HG03175 (cell line): ENCODE data around the gene TCFL5.
A peak's percentile ranks its signal among the peaks of the same experiment; 100 is the strongest.
"Not testable (repeated sequence)": the region's sequence is repeated elsewhere in the genome, so short reads cannot be mapped to it uniquely, and the experiment has no call there.

Experiments
- ATAC-seq: cut with Tn5 transposase; IDR thresholded peaks from one replicate; pipeline ENCODE4 v1.9.1; 2021; ENCODE audit warnings: mild to moderate bottlenecking, moderate library complexity; ENCODE audit not compliant: unreplicated experiment

Gene TCFL5

DNA sequence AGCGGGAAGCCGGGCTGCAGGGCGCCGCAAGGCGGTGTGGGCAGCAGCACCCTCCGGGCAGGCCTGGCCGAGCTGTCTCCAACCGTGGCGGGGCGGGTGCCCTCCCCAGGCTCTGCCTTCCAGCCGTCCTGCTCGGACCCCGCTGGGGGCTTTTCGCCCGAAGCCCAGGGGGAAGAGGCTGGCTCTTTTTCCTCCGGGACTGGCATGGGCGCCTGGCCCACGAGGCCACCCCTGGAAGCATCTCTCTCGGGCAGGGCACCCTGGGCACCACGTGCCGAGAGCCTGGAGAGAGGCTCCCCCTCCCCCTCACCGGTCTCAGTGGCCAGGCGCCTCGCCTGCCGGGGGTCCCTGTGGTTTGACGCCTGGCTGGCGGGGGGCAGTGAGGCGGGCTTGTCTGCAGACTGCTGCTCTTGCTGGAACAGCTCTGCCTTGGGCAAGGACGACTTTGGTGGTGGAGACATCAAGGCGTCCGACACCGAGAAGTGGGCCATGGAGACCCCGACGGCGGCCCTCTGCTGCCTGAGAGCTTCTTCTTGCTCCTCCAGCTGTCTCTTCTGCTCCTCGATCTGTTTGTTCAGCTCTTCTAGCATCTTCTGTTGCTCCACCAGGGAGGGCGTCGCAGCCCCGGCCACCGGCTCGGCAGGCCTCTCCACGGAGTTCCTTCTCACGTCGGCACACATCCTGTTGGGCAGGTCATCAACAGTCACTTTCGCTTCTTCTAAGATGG is 19.5 kb upstream of the TCFL5 start:
- no peak for ATAC-seq

DNA sequence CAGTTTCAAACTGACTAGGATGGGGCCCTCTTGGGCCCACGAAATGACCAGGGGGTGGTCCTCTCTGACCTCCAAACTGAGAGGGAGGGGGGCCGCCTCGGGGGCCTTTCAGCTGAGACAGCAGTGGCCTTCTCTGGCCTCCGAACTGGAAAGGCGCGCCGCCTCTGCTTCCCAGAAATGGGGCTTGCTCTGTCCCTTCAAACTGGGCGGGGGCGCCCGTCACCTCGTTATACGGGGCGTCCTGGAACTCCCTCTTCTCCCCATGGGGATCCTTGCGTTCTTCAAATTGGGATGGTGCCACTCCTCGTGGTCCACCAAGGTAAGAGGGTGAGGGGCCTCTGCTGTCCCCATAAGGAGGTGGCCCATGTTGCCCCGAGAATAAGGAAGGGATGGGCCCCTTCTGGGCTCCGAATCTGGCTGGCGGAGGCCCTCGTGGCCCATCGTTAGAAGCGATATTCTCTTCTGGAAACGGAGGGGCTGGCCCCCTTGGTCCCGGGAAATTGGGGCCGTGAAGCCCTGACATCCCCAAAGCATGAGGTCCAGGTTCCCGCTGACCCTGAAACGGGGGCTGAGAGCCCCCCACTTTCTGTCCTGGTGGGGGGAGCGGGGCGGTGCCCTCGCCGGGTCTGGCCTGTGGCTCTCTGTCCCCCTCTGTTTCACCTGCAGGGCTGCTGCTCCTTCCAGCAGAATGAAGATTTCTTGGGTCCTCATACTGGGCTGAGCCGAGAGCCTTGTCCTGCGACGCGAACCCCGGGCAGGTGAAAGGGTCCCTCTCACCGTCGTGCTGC is 18.7 kb upstream of the TCFL5 start:
- ATAC-seq = no peak

DNA sequence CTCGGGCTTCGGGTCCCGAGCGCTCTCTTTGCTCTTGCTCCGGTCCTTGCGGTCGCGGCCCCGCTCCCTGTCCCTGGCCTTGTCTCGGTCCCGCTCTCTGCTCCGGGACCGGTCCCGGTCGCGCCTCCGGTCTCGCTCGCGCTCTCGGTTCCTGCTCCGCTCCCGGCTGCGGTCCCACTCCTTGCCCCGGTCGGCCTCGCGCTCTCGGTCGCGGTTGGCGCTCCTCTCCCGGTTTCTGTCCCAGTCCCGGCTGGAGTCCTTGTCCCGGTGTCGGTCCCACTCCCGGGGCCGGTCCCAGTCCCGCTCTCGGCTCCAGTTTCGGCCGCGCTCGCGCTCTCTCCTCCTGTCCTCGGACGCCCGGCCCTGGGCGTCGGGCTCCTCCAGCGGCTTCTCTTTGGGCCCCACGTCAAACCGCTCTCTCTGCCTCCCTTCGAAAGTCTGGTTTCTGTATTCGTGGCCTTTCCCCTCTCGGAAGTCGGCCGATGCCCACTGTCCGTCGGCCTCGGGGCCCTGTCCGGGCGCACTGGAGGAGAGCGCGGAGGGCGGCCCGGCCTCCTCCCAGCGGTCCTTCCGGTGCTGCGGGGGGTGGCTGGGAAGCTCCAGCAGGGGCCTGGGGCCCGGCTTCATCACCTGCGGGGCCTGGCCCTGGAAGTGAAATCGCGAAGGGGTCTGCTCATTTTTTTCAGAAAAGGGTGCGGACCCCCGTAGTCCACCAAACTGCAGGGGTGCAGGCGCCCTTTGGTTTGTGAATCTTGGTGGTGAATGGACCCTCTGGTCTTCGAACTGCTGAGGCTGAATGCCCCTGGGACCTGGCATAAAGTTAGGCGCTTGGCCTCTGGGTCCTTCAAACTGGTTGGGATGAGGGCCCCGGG is 17.9 kb upstream of the TCFL5 start:
- no peak for ATAC-seq

DNA sequence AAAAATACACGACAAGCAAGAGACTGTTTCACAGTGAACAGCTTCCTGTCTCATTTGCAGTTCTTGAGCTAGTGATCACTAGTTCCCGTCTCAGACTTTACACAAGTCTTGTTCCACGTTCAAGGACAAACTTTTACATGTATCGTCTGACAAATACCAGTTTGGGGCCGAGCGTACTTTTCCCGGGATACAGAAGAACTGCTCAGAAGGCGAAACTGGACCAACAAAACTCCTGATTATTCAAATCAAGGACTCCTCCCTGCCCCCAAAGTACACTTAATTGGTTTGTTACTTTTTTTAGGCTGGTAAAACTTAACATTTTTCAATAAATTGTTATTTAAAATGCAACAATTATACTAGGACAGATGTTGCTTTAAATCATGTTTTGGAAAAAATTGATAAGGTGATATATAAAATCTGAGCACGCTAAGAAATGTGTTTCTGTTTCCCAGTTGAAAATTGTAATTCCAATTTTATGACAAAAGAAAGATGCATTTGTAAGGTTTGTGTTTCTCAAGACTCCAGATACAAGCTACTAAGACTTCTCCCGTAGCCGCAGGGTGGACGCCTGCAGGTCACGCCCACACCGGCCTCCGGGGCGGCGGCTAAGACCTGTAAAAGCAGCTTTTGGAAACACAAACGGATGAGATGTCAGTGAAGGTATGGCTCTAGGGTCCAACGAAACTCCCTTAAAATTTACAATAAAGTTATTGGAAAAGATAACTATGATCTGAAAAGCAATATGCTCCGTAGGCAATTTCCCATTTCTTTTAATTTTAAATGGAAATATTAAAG is 16.8 kb upstream of the TCFL5 start:
- no peak for ATAC-seq

DNA sequence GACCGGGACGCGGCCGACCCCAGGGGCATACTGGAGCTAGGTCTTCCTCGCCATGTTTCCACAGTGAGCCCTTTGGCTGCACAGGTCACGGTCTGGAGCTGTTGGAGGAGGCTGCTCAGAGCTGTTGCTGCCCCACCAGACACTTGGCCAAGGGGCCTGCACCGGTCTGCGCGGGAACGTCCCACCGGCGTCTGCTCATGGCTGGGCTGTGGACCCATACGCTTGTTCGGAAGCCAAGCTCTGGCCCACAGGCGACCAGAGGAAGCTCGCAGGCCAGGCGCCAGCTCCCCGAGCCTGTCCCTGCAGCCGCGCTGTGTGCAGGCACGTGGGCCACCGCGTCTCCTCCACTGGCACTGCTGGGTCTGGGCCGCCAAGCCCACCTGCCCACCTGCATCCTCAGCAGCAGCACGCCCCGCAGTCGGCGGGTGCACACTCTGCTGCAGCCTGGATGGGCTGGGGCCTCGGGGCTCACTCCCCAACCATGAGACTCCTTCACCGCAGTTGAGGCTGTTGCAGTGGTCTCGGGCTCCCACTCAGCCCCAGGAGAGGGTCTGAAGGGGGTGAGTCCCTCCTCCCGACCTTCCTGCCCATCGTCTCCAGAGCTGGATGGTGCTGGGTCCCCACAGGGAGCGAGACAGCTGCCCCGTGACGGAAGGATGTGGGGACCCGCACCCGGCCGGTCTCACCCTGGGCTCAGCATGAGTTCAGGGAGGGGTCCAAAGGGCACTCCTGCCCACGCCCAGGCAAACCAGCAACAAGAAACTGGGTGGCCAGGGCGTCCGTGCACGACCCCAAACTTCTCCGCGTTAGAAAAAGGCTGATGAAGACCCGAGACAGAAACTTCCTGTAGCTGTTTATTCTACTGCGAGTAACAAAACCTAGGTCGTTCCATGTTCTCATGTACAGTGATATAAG is 15.5 kb upstream of the TCFL5 start:
- no peak for ATAC-seq

DNA sequence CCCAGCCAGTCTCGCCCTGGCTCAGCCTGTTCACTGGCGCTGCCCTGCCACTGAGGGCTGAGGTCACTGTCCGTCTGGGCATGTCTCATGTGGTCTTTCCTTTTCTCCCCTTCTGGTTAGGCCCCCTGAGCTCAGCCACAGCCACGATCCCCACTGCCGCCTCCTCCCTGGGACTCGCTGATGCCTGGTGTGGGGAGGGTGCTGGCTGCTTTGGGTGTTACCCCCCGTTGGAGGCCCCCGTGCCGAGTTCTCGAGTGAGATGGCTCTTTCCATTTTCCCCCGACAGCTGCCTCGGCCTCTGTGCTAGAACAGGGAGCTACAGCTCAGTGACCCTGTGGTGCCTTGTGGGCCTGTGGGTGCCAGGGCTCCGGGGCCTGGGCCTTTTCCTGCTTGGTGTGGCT is 14.9 kb upstream of the TCFL5 start:
- ATAC-seq = no peak

DNA sequence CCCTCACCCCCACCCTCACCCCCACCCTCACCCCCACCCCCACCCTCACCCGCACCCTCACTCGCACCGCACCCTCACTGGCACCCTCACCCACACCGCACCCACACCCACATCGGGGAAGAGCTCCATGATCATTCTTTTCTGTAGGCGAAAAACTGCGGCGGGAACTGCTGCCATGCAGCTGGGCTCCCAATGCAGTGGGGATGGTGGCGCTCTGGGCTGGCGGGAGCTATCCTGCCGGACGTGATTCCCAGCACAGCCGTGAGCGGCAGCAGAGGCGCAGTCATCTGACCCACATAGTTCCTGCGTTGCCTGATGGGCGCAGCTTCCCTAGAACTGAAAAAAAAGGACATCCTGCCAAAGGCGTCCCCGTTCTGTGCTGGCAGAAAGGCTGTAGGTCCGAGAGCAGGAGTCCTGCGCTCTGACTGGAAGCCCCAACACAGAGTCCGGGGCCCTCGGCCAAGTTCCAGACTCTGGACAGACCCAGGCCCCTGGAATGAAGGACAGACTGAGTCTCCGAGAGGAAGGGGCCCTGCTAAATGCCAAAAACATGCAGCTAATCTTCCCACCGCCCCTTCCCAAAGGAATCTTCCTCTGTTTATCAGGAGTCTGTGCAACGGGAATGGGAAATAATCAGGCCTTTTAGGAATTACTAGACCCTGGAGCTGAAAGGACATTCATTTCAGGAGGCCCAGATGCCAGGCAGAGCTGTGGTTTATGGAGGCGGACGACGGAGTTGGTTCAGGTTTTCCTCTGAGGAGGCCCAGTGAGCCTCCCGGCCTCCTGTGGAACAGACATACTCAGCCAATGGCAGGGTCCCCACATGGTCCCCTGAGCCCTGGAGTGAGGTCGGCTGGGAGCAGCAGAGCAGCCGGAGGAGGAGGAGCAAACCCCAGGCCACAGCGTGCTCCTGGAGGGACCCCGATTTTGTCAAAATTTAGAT is 14.1 kb upstream of the TCFL5 start:
- ATAC-seq = no peak

DNA sequence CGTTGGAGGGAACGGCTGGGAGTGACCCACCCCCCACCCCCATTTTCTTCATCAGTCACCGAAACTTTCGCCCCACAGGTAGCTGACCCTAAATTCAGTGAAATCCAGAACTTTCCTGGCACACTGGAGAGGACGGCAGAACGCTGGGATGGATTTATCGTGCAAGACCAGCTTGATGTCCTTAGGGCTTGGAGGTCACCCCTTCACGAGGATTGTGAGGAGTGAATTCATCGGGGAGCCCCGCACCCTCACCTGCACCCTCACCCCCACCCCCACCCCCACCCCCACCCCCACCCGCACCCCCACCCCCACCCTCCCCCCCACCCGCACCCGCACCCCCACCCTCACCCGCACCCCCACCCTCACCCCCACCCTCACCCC is 13.3 kb upstream of the TCFL5 start:
- ATAC-seq = no peak

DNA sequence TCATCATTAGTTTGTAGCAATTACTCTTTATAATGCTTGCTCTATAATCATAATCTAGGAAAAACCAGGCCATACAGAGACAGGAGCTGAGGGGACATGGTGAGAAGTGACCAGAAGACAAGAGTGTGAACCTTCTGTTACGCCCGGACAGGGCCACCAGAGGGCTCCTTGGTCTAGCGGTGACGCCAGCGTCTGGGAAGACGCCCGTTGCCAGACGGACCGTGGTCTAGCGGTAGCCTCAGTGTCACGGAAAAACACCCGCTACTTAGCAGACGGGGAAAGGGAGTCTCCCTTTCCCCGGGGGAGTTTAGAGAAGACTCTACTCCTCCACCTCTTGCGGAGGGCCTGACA is 12.0 kb upstream of the TCFL5 start:
- ATAC-seq = not testable (repeated sequence)

DNA sequence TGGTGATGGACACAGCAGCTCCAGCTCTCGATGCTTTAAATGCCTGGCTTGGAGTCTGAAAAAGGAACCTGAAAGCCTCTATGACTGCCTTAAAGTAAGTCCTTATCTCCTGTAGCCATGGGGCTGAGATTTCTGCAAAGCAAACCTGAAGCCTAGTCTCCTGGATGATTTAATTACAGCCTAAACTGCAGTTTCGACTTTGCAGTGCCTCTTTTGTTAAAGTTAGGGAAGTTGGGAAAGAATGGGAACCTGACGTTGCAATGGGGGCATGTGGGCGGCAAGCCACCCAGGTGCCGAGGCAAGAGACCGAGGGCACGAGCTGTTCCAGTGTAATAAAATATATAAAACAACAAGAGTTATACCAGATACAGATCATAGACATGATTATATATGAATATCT is 11.7 kb upstream of the TCFL5 start:
- no peak for ATAC-seq

DNA sequence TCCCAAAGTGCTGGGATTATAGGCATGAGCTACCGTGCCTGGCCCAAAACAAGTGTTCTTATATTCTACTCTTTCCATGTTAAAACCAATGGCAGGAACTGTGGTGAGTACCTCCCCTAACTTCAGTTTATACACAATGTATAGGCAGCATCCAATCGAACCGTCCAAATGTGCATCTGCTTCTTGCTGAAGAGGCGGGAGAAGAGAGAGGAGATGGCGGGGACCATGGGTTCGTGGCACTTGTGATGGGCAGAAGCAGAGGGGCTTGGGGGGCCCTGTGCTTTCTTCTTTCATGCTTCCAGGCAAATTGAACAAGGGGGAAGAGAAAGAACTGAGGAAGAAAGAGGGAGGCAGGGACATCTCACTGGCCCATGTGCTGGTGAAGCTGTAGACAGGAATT is 11.2 kb upstream of the TCFL5 start:
- ATAC-seq = no peak

DNA sequence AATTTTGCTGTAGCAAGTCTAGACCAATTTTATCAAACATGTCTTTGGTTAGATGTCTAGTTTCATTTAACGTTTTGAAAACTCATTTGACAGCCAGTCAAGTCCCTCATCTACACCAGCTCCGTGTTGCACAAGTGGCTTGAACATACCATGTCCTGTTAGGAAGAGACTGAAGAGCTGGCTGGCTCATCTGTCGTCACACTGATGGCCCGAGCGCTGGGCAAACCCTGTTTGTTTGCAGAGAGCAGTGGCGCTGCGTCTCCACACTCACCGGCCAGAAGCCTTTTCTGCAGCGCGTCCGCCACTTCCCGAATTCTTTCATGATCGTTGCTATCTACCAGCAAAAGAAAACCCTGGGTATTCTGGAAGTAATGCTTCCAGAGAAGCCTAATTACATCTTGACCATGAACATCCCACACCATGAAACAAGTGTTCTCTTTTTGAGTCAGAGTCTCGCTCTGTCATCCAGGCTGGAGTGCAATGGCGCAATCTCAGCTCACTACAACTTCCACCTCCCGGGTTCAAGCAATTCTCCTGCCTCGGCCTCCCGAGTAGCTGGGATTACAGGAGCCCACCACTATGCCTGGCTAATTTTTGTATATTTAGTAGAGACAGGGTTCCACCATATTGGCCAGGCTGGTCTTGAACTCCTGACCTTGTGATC is 10.7 kb upstream of the TCFL5 start:
- no peak for ATAC-seq

DNA sequence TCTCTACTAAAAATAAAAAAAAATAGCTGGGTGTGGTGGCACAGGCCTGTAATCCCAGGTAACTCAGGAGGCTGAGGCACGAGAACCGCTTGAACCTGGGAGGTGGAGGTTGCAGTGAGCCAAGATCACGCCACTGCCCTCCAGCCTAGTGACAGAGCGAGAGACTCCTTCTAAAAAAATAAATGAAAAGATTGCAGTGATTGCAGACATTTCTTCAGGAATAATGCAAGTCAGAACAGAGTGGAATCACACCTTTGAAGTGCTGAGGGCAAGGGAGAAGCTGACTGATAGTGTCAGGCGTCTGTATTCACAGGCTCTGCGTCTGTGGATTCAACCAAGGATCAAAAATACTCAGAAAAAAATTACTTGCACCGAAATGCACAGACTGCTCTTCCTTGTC is 2.6 kb upstream of the TCFL5 start:
- no peak for ATAC-seq

DNA sequence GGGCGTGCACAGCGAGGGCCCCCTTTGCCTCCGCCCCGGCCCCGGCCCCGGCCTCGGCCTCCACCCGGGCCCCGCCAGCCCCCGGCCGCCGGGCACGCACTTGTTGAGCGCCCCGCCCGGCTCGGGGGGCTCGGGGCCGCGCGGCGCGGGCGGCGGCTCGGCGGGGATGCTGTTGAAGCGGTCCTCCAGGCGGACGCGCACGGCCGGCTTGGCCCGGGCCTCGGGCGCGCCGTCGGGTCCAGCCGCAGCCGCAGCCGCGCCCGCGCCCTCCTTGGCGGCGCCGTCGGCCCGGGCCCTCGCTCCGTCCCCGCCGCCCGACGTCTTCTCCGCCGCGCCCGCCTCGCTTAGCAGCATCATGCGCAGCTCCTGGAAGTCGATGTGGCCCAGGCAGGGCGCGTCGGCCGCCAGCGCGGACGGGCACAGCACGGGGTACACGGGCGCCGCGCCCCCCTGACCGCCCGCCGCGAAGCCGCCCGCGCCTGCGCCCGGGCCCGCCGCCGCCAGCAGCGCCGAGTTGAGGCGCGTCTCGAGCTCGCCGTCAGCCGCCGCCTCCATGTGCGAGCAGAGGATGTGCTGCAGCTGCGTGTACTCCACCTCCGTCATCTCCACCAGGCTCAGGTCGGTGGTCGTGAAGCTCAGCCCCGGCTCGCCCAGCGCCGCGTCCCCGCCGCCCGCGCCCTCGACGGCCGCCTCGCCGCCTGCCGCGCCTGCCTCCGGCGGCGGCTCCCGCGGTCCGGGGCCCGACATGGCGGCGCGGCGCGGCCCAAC is 514 bp downstream of the TCFL5 start:
- ATAC-seq = peak; percentile 41

DNA sequence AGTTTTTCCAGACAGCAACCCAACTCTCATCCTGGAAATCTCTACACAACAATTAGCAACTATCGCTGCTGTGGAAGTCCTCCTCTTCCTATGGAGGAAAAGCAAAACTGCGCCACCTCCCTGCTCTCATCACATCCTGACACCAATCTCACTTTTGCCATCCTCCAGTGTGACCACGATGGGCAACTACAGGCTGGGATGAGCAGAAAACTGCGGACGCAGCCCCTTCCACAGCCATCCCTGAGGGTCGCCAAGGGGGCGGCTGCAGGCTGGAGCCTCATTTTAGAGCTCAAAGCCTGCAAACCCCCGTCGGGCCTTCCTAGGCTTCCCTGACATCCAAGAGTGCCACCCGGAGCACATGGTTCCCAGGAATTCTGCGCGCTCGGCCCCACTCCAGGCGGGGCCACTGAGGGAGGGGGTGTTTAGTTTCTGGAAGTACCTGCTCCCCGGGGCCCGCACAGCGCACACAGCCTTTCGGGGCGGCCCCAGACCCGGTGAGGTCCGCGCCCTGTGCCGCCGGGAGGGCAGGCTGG is 1.2 kb downstream of the TCFL5 start:
- ATAC-seq = no peak

DNA sequence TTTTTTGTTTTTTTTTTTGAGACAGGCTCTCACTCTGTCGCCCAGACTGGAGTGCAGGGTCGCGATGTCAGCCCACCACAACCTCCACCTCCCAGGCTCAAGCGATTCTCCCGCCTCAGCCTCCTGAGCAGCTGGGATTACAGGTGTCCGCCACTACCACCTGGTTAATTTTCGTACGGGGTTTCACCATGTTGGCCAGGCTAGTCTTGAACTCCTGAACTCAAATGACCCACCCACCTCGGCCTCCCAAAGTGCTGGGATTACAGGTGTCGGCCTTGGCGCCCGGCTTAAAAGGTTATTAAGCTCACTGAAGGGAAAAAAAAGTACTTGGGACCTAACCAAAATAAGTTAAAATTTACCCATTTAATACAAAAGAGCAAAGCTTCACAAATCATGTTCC is 1.9 kb downstream of the TCFL5 start:
- ATAC-seq = no peak
